ENCODE measurements around the gene TPO.

Gene TPO

DNA sequence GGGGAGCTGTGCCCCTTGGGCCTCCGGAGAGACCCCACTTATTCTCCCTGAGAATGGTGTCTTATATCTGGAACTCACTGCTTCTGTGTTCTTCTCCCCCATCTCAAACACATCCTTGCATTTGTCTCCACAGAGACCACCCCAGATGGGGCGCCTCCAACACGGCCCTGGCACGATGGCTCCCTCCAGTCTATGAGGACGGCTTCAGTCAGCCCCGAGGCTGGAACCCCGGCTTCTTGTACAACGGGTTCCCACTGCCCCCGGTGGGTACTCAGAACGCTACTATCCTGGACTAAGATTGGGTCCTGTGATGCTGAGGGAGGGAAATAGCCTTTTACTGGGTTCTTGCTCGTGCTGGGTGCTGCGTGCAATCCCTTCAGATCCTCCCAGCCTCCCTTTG lies 40.3 kb downstream of the TPO start:
- DNase-seq, result no peak

GRCh38 chr2:1454346-1454745 lies 41.1 kb downstream of the TPO start:
- no peak for DNase-seq

DNA sequence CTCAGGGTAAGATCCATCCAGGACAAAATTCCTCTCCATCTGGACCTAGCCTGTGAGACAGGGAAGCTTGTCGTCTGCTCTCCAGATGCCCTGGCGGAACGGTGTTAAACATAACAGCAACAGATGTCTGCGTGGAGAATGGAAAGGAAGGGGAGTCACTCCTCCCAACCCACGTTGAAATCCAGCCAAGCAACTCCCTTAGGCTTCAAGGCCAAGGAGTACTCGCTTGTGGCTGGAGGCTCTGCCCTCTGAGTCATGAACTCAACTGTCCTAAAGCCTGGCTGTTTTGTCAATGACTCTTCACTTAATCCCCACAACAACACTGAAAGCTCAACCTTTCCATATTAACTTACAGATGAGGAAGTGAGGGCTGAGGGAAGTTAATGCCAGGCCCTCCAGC lies 42.2 kb downstream of the TPO start:
- no peak for DNase-seq

DNA sequence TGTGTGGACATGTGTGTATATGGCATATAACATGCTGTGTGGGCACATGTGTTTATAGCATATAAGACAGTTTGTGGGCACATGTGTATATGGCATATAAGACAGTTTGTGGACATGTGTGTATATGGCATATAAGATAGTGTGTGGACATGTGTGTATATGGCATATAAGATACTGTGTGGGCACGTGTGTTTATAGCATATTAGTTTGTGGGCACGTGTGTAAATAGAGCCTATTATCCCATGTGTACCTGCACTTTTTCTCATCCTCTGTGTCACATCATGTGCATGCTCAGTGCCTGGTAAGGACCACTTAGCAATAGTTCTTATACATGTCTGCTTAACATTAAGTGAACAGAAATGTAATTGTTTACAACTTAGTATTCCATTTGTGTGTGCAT lies 45.2 kb downstream of the TPO start:
- no peak for DNase-seq

DNA sequence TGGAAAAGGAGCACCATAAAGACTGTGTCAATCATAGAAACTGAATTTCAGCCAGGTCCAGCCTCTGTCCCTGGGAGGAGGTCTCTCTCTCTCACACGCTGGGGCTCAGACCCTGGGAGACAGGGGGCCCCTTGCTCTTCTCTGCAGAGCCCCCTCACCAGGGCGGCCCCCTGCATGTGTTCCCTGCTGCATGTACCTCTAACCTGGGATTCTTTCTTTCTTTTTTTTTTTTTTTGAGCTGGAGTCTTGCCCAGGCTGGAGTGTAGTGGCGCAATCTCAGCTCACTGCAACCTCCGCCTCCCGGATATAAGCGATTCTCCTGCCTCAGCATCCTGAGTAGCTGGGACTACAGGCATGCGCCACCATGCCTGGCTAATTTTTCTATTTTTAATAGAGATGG lies 46.5 kb downstream of the TPO start:
- DNase-seq, result no peak

DNA sequence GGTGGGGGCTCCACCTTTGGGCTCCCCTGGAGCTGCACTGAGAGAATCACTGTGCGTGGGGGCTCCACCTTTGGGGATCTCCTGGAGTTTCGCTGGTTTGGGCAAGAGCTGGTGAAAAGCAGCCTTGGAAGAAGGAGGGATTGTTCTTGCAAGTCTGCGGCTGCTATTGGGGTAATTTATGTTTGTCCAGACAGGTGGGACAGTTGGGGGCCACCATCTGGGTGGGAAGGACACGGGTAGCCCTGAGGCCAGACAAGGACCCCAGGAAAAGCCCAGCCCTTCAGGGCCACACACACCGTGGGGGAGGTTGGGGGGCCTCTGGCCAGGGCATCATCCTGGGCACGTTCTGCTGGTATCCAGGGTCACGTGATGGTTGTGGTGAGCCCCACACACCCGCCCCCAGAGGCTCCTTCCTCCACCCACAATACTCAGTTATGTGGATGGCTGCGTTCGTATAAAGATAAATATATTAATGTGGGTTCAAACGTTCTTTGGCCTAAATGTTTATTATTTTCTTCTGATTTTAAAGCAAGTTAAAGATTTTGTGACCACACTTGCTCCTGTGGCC lies 47.7 kb downstream of the TPO start:
- DNase-seq, result no peak

- no peak for DNase-seq
These were observed 48.5 kb downstream of the TPO start for GRCh38 chr2:1461507-1462390.

DNA sequence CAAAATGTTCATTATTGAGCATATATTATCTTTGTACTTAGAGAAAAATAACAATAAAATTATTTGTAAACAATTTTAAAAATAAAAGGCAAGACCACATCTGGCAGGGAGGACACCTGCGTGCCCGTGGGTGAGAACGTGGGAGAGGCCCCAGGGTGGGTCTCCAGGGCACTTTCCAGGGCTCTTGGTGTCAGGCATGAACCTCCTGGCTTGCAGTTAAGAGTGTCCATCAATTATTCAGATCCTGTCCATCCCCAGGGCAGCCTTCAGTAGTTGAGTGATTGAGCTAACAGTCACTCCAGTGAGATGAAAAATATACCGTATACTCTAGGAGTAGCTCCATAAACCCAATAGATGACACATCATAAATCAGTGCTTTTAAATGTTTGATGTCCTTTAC lies 49.7 kb downstream of the TPO start:
- DNase-seq, result no peak

DNA sequence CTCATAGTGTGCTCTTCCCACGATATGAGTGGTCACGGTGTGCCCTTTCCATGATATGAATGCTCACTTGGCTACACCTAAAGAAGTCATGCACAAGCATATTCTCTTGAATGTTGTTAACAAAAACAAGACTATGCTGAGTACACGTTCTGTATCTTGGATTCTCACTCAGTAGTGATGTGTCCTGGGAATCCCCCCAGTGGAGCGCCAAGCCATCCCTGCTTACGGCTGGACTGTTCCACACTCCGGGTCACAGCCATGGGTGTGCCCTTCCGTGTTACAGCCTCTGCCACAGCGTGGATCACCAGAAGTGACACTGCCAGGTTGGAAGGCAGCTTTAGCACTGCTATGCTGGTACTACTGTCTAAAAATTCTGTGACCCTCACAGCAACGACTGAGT lies 59.1 kb downstream of the TPO start:
- no peak for DNase-seq

- no peak for DNase-seq
These were observed 63.4 kb downstream of the TPO start for GRCh38 chr2:1476617-1477195.

- no peak for DNase-seq
These were observed 64.2 kb downstream of the TPO start for GRCh38 chr2:1477196-1478040.

DNA sequence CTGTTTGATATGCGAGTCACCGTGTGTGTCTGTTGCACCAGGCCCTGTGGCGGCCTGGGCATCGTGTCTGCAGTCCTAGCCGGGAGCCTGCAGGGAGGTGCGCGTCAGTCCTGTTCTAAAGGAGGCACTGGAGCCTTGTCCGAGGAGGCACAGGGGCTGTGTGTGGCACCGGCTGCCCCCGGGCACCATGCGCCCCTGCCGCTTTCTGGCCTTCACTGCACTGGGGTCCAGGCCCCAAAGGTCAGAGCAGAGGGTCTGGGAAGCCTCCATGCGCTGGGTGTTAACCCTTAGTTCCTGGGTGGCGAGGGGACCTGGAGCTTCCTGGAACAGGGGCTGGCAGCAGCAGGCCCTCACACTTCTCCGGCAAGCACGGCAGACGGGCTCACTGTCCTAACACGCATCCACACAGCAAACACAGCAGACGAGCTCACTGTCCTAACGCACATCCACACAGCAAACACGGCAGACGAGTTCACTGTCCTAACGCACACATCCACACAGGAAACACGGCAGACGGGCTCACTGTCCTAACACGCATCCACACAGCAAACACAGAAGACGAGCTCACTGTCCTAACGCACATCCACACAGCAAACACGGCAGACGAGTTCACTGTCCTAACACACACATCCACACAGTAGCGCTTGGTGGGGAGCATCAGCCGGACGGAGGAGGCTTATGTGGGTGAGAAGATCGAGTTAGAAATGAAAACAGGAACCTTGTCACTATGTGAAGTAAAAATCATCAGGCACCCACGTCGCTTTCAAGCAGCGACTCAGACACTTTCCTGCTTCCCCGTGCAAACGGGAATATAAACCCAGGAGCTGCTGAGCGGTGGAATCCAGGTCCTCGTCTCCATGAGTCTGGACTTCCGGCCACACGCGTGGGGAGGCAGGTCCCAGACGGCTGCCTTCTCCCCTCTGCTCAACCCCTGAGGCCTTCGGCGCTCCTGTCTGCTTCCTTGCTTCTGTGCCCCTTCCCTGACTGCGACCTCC lies 65.3 kb downstream of the TPO start:
- no peak for DNase-seq

DNA sequence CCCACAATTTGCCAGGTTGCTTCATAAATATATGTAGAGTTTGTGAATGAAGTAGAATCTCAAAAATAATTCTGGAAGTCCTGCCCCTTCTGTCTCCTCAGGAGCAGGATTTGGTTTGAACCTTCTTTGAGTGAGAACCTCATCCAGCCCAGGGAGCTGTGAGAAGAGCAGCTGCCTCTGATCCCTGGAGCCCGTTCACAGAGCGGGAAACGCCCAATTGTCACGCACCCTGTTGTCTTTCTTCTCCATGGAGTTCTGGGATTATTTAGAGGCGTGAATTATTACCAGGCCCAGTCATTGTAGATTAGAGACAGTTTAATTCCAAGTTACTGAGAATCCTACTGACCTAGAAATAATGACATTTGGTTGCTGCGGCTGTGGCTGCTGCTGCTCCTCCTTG lies 66.1 kb downstream of the TPO start:
- no peak for DNase-seq

GRCh38 chr2:1480671-1481076 lies 67.4 kb downstream of the TPO start:
- DNase-seq, result no peak

DNA sequence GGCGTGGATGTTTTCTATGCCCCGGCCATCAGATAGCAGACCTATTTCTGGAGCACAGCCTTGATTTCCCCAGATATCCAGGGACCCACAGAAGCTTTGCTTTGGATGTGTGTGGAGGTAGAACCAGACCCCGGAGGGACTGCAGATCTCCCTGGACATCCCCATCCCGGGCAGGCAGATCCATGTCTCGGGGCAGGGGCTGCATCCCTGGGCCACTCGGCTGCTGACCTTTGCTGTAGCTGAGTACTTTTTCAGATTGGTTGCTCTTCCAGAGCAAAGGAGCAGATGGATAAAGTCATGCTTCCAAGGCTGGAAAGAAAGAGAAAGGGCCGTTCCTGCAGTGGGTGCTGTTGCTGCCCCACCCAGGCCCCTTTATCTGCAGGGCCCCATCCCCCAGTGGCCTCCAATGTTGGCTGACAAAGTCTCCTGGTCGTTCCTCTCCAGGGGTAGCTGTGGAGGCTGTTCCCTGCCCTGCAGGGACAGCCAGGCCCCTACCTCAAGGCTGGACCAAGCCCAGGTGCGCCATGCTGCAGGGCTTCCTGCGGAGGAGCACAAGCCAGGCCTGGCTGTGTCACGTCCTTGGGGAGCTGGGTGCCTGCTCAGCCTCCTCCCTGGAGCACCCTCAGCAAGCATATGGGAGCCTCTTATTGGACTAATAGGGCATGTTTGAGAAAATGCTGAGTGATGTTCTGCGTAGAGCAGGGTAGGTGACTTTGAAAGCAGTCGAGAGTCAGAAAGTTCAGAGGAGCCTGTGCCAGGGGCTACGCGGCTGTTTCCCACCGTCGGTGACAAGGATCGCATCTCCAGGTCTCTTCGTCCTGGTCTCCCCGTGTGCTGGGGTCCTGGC lies 68.4 kb downstream of the TPO start:
- no peak for DNase-seq

DNA sequence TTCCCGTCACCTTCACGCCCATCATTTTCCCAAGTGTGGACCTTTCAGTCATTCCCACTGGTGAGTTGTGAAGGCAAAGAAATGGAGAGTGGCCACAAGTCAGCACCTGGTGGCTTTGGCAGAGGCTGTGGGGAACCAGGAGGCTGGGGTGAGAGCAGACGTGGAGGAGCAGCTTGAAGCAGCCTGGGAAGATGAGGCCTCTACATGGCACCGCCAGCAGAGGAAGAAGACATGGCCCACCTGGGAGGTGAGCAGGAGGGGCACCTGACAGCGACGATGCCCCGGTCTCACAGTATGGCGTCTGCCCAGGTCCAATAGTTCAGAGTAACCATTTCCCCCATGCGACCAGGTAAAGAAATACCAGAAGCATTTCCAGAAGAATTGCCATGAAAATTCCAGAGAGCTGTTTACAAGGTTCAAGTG lies 69.0 kb downstream of the TPO start:
- no peak for DNase-seq

GRCh38 chr2:1482981-1483380 lies 69.7 kb downstream of the TPO start:
- no peak for DNase-seq

DNA sequence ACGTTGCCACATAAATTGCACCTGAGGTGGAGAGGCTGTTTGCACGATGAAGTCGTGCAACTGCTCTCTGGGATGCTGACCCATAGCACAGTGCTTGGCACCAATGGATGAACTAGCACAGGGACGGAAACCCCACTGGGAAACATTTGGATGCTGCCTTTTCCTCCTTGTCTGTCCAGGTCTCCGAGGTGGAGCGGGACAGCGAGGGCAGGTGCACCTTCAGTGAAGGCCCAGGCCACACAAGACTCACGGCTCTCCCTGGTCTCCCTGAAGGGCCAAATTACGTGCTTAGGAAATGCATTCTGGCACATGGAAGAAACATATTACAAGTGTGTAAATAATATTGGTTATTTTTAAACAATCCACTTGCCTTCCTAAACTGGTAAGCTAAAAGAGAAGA lies 70.3 kb downstream of the TPO start:
- no peak for DNase-seq

GRCh38 chr2:1484131-1484884 lies 71.0 kb downstream of the TPO start:
- DNase-seq, result no peak

GRCh38 chr2:1486670-1487069 lies 73.4 kb downstream of the TPO start:
- DNase-seq, result no peak
